Measurements from ENCODE around the gene ANKRD65.

DNA sequence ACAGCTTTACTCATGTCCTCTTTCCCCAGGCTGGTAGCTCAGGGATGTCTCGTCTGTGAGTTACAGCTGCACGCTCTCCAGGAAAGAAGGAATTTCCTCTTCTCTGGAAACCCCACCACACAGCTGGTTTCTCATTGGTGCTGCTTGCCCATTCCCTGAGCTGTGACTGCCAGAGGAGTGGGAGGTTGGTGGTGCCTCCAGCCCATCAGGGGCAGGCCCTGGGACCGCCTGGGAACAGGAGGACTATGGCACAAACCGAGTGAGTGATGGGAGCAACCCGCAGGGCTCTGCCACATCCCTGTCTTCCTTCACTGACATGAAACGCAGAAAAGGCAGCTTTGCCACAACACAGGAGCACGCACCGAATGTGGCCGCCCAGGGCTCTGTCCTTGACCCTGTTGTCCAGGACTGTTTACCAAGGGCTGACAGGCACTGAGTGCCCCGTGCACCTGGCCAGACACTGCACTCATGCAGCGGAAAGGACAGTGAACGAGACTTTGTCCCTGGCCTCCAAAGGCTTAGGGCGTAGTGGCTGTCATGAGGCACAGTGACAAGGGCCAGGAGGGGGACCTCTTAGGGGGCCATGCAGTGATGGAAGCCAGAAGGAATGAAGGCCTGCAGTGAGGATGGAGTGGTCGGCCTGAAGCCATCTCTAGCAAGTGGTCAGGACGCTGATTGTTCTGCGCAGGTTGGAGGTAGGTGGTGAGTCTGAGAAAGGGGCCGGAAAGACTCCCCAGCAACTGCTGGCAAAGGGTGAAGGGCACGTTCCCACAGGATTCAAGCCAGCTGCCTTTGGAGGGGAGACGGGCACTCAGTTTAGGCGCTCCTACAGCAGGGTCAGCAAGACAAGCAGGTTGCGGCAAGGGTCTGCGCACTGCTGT is 20.3 kb downstream of the ANKRD65 start:
- TF ChIP-seq, protein P1, sequence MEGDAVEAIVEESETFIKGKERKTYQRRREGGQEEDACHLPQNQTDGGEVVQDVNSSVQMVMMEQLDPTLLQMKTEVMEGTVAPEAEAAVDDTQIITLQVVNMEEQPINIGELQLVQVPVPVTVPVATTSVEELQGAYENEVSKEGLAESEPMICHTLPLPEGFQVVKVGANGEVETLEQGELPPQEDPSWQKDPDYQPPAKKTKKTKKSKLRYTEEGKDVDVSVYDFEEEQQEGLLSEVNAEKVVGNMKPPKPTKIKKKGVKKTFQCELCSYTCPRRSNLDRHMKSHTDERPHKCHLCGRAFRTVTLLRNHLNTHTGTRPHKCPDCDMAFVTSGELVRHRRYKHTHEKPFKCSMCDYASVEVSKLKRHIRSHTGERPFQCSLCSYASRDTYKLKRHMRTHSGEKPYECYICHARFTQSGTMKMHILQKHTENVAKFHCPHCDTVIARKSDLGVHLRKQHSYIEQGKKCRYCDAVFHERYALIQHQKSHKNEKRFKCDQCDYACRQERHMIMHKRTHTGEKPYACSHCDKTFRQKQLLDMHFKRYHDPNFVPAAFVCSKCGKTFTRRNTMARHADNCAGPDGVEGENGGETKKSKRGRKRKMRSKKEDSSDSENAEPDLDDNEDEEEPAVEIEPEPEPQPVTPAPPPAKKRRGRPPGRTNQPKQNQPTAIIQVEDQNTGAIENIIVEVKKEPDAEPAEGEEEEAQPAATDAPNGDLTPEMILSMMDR (IDR thresholded peaks at IDR 0.05; ENCODE audit: extremely low read depth in 1 of 2, insufficient read depth in 1 of 2, low read depth in 1 of 2, low read length in 2 of 2) = no peak
- TF ChIP-seq POLR2A (IDR thresholded peaks at IDR 0.05; ENCODE audit: low read depth, low read length) = no peak
- no peak for TF ChIP-seq FOS (IDR thresholded peaks at IDR 0.05; ENCODE audit: borderline replicate concordance, insufficient read depth, low read length)
- TF ChIP-seq, protein P2, sequence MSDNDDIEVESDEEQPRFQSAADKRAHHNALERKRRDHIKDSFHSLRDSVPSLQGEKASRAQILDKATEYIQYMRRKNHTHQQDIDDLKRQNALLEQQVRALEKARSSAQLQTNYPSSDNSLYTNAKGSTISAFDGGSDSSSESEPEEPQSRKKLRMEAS (IDR thresholded peaks at IDR 0.05; ENCODE audit: insufficient read depth, insufficient read length) = no peak
- TF ChIP-seq EZH2 (IDR thresholded peaks at IDR 0.05; ENCODE audit: borderline replicate concordance, low read depth, low read length, severe bottlenecking) = no peak
- peak; percentile 13 for TF ChIP-seq POLR2AphosphoS5 (IDR thresholded peaks at IDR 0.05; ENCODE audit: insufficient read depth, low read depth, low read length)
- TF ChIP-seq MYC (IDR thresholded peaks at IDR 0.05; ENCODE audit: low read depth, low read length) = no peak
